ENCODE data around the gene LNX1. TPM values are rescaled to one million over a fixed set of nuclear protein-coding genes. Genes with fewer than 3 reads are reported as not detected.

The LNX1 gene
- total and polyA plus RNA-seq, 12 donors = 1.2 to 8.9 (median 3.7) TPM

DNA sequence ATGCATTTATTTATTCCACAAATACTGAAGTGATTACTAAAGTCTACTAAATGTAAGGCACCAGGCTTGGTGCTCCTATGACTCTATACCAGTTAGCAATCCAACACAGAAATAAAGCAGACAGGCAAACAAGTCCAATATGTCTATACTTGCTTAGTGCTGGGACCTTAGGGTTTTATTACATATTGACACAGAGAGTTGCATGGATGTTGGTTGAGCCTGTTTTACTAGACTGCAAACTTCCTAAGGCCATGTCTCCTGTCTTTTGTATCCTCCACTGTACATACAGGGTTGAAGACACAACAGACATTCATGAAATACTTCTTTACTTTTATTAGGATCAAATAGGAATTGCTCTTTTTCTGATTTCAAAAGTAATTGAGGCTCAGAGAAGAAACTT, 69.0 kb downstream of the LNX1 start:
- Histone ChIP-seq H3K27me3 (no peaks in the 10 kb centered on the region), H3K36me3 (replicated peaks in 1 of 2) (no peaks in the 10 kb centered on the region), H3K9me3 (replicated peaks in 1 of 3) (no peaks in the 10 kb centered on the region), H3K4me1 (replicated peaks in 1 of 2) (no peaks in the 10 kb centered on the region), H3K4me3 (no peak overlapping the region), H3K27ac (no peak overlapping the region)
- DNase-seq = no peak
- intact Hi-C loops (cut with DNase I) = no loop called here
- TF ChIP-seq, protein P1, sequence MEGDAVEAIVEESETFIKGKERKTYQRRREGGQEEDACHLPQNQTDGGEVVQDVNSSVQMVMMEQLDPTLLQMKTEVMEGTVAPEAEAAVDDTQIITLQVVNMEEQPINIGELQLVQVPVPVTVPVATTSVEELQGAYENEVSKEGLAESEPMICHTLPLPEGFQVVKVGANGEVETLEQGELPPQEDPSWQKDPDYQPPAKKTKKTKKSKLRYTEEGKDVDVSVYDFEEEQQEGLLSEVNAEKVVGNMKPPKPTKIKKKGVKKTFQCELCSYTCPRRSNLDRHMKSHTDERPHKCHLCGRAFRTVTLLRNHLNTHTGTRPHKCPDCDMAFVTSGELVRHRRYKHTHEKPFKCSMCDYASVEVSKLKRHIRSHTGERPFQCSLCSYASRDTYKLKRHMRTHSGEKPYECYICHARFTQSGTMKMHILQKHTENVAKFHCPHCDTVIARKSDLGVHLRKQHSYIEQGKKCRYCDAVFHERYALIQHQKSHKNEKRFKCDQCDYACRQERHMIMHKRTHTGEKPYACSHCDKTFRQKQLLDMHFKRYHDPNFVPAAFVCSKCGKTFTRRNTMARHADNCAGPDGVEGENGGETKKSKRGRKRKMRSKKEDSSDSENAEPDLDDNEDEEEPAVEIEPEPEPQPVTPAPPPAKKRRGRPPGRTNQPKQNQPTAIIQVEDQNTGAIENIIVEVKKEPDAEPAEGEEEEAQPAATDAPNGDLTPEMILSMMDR (IDR thresholded peaks at IDR 0.05) = no peak
- no peak for TF ChIP-seq POLR2A (IDR thresholded peaks at IDR 0.05)

DNA sequence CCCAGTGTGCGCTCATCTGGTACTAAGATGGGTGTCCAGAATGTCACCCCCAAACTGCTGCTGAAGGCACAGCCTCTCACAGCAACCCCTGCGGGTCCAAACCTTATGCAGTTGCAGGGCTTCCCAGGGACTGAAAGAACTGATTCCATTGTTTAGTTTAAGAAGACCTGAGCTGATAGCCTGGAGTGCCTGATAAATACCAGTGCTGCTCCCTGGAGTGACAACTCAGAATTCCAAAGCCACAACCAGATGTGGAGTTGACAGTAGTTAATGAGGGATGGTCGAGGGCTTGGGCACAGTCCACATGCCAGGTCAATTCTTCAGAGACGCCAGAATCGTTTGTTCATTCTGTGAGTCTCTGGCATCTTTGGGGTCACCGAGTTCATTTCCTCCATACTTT, 71.2 kb downstream of the LNX1 start:
- Histone ChIP-seq H3K27me3 (no peaks in the 10 kb centered on the region), H3K9me3 (replicated peaks in 1 of 3) (no peaks in the 10 kb centered on the region), H3K4me3 (no peak overlapping the region), H3K27ac (no peak overlapping the region), H3K36me3 (replicated peaks in 1 of 2) (no peaks in the 10 kb centered on the region), H3K4me1 (replicated peaks in 1 of 2) (no peaks in the 10 kb centered on the region)
- 59 to 67% (median 63%) methylated on average over 5 to 6 of the region's 6 CpGs for WGBS, 4 donors
- no peak for DNase-seq
- intact Hi-C loops (cut with DNase I) = no loop called here
- TF ChIP-seq, protein P1 (IDR thresholded peaks at IDR 0.05) = no peak
- TF ChIP-seq POLR2A (IDR thresholded peaks at IDR 0.05) = no peak

DNA sequence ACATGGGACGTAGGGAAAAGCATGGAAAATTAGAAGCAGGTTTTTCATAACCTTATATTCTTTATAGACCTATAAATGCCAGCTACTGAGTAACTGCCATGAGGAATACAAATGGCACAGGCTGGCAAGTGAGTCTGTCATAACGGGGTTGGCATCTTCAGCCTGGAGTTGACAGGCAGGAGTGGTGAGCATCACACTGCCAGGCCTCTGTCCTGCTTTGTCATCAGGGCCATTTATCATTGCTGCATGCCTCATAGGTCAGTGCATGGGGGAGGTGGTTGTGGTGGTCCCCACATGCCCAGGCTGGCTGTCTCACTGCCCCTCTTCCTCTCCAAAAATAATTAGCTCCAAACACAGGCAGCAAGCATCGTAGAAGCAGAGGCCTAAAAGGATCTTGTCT, 72.5 kb downstream of the LNX1 start:
- no peak for DNase-seq
- H3K9me3 ChIP-seq (replicated peaks in 1 of 3) = no peaks in the 10 kb centered on the region
- no peaks in the 10 kb centered on the region for H3K27me3 ChIP-seq
- H3K27ac ChIP-seq = no peak overlapping the region
- H3K4me1 ChIP-seq (replicated peaks in 1 of 2) = no peaks in the 10 kb centered on the region
- H3K36me3 ChIP-seq (replicated peaks in 1 of 2) = no peaks in the 10 kb centered on the region
- intact Hi-C loops (cut with DNase I) = no loop called here
- H3K4me3 ChIP-seq = no peak overlapping the region
- WGBS, 4 donors = 78 to 94% (median 89%) methylated on average over 3 of the region's 3 CpGs
- TF ChIP-seq POLR2A (IDR thresholded peaks at IDR 0.05) = no peak
- TF ChIP-seq, protein P1 (IDR thresholded peaks at IDR 0.05) = no peak

DNA sequence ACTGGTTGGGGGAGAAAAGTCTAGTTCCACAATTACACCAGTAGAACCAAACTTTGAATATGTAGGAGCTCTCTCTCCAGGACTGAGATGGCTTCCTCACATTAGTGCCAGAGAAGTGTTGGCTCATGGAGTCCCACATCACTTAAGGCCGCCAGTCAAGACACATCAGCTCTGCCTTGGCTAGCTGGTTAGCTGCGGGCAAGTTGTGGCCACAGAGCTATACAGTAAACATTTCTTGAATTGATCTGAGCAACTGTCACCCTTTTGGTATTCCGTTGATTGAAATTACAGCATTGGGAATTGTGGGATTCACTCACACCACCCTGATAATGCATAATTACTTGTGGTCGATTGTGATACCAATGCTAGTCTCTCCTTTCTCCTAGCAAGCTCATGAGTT, 76.2 kb downstream of the LNX1 start:
- Histone ChIP-seq H3K27me3 (no peaks in the 10 kb centered on the region), H3K36me3 (replicated peaks in 1 of 2) (no peaks in the 10 kb centered on the region), H3K9me3 (replicated peaks in 1 of 3) (no peaks in the 10 kb centered on the region), H3K27ac (no peak overlapping the region), H3K4me1 (replicated peaks in 1 of 2) (peaks cover 0 to 9% of the 10 kb centered on the region in 2 donors), H3K4me3 (no peak overlapping the region)
- intact Hi-C loops (cut with DNase I) = no loop called here
- no peak for TF ChIP-seq POLR2A (IDR thresholded peaks at IDR 0.05)
- TF ChIP-seq, protein P1 (IDR thresholded peaks at IDR 0.05) = no peak
- DNase-seq = no peak
- 93 to 98% (median 94%) methylated on average over 3 to 4 of the region's 4 CpGs for WGBS, 4 donors
